Common myeloid progenitor, CD34-positive (primary cell): ENCODE measurements around the gene GPR137B.

Experiments
- CTCF ChIA-PET: fragments of 350-600 bp; sonication (Branson Sonifier 250); formaldehyde crosslinking; loops from one replicate; lab custom pipeline; 2021; ENCODE audit warnings: antibody characterized with exemption; lab: Charles Lee
- POLR2A ChIA-PET: fragments of 350-600 bp; sonication (Branson Sonifier 250); formaldehyde crosslinking; loops from one replicate; lab custom pipeline; 2021; ENCODE audit warnings: antibody characterized with exemption; lab: Charles Lee
- DNase-seq, 3 donors: peaks; one replicate each; pipeline versions ENCODE4 v3.0.0 to v3.0.0-alpha.2; 2013
- H3K27ac ChIP-seq, 2 experiments: 1 replicate in 1 of 2; 2 replicates in 1 of 2; pipeline ENCODE4 v1.7.0; 2013; ENCODE audit warnings: inconsistent platforms in 2 of 2, low read length in 2 of 2, mild to moderate bottlenecking in 2 of 2, low read depth in 1 of 2, moderate library complexity in 1 of 2; ENCODE audit not compliant: severe bottlenecking in 2 of 2, insufficient read depth in 1 of 2, poor library complexity in 1 of 2
- H3K27me3 ChIP-seq, 5 experiments: replicated peaks in 2 of 5; 1 replicate in 3 of 5; 2 replicates in 2 of 5; pipeline versions ENCODE4 v1.6.1 to v1.7.0; 2013; ENCODE audit warnings: low read length in 4 of 5, mild to moderate bottlenecking in 2 of 5, moderate library complexity in 2 of 5, inconsistent platforms in 1 of 5; ENCODE audit not compliant: insufficient read depth in 5 of 5, control insufficient read depth in 4 of 5
- H3K36me3 ChIP-seq, 4 experiments: 1 replicate in 2 of 4; 2 replicates in 2 of 4; pipeline versions ENCODE4 v1.6.1 to v1.7.0; 2013; ENCODE audit warnings: low read length in 3 of 4, control low read depth in 1 of 4, mild to moderate bottlenecking in 1 of 4; ENCODE audit not compliant: control insufficient read depth in 4 of 4, insufficient read depth in 4 of 4
- H3K4me1 ChIP-seq, 4 experiments: 1 replicate in 3 of 4; 2 replicates in 1 of 4; pipeline versions ENCODE4 v1.6.1 to v1.7.1; 2013; ENCODE audit warnings: low read length in 3 of 4, mild to moderate bottlenecking in 3 of 4, control low read depth in 1 of 4, inconsistent platforms in 1 of 4, moderate library complexity in 1 of 4; ENCODE audit not compliant: control insufficient read depth in 4 of 4, insufficient read depth in 4 of 4; ENCODE audit errors: control extremely low read depth in 1 of 4
- H3K4me3 ChIP-seq, 7 experiments: 1 replicate in 4 of 7; 2 replicates in 3 of 7; pipeline versions ENCODE4 v1.5.1 to v1.7.0; 2013; ENCODE audit warnings: mild to moderate bottlenecking in 7 of 7, low read length in 6 of 7, moderate library complexity in 6 of 7, inconsistent platforms in 2 of 7, low read depth in 2 of 7, control low read depth in 1 of 7; ENCODE audit not compliant: insufficient read depth in 4 of 7, control insufficient read depth in 1 of 7; ENCODE audit errors: extremely low read depth in 1 of 7
- H3K9me3 ChIP-seq, 5 experiments: 1 replicate in 4 of 5; 2 replicates in 1 of 5; pipeline versions ENCODE4 v1.6.1 to v1.7.1; 2013; ENCODE audit warnings: low read length in 4 of 5, mild to moderate bottlenecking in 2 of 5, inconsistent platforms in 1 of 5, low read depth in 1 of 5, moderate library complexity in 1 of 5; ENCODE audit not compliant: control insufficient read depth in 4 of 5, insufficient read depth in 2 of 5; ENCODE audit errors: control extremely low read depth in 1 of 5
- WGBS: methylation state at CpG from one replicate; pipeline ENCODE4 v1.1.5; 2013; ENCODE audit not compliant: insufficient coverage; 5-methylcytosine and 5-hydroxymethylcytosine counted together

Gene GPR137B

DNA sequence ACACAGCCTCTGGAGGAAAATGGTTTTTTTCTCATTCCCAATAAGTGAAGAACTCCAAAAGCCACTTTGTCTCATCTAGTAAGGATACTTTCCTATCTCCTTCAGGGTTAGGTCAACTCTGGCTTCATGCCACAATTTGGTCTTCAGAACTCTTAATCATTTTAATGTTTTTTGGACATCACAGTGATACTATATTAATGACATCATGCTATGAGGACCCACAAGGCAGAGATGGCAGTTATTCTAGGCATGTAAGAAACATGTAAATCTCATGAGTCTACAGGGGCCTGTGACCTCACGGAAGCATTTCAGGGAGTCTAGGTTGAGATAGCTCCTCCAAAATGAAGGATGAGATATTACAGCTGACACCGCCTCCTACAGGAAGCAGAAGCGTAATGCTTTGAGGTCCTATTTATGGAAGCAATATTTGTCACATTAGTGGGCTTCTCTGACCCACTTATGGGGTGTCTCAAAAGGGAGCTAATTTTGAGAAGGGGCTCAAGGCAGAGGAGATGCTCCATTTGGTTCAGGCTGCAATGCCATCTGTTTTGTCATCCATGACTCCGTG, 5.0 kb upstream of the GPR137B start:
- H3K9me3 ChIP-seq = peaks cover 0 to 4% (median 0%) of the 10 kb centered on the region in 5 experiments
- no peaks in the 10 kb centered on the region for H3K36me3 ChIP-seq
- H3K27ac ChIP-seq = no peak overlapping the region
- H3K4me1 ChIP-seq = peaks cover 0 to 8% (median 7%) of the 10 kb centered on the region in 4 experiments
- ChIA-PET CTCF (interaction anchor here (1.2 kb wide), 1 partner anchor 11 kb away, joined by 8 read pairs; no protein-coding TSS in a partner anchor), POLR2A (interaction anchor here (0.6 kb wide), 1 partner anchor 14 kb away, joined by 3 read pairs; no protein-coding TSS in a partner anchor)
- DNase-seq = peak in 2 of 3 donors; percentile 15 to 27
- 94% methylated on average over 4 of the region's 4 CpGs for WGBS
- H3K4me3 ChIP-seq = no peak overlapping the region
- H3K27me3 ChIP-seq = peaks cover 14 to 48% (median 25%) of the 10 kb centered on the region in 5 experiments

DNA sequence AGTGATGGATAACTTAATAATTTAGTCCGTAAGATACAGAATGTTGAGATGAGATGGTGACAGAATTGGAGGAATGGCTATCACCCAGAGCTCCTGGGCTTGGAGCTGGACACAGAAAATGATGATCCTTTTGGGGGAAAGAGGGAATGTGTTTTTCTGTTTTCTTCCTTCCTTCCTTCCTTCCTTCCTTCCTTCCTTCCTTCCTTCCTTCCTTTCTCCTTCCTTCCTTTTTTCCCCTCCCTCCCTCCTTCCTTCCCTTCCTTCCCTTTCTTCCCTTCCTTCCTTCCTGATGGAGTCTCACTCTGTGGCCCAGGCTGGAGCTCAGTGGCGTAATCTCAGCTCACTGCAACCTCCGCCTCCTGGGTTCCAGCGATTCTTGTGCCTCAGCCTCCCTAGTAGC, 2.8 kb upstream of the GPR137B start:
- CTCF ChIA-PET = interaction anchor here (0.8 kb wide), 1 partner anchor 310 kb away, joined by 3 read pairs; no protein-coding TSS in a partner anchor
- Histone ChIP-seq H3K27ac (no peak overlapping the region), H3K9me3 (peaks cover 0 to under 1% (median 0%) of the 10 kb centered on the region in 5 experiments), H3K27me3 (peaks cover 14 to 45% (median 21%) of the 10 kb centered on the region in 5 experiments), H3K4me1 (peaks cover 3 to 24% (median 22%) of the 10 kb centered on the region in 4 experiments), H3K36me3 (no peaks in the 10 kb centered on the region), H3K4me3 (no peak overlapping the region)
- POLR2A ChIA-PET = no interaction called here
- 98% methylated on average over 3 of the region's 4 CpGs for WGBS
- DNase-seq = no peak

DNA sequence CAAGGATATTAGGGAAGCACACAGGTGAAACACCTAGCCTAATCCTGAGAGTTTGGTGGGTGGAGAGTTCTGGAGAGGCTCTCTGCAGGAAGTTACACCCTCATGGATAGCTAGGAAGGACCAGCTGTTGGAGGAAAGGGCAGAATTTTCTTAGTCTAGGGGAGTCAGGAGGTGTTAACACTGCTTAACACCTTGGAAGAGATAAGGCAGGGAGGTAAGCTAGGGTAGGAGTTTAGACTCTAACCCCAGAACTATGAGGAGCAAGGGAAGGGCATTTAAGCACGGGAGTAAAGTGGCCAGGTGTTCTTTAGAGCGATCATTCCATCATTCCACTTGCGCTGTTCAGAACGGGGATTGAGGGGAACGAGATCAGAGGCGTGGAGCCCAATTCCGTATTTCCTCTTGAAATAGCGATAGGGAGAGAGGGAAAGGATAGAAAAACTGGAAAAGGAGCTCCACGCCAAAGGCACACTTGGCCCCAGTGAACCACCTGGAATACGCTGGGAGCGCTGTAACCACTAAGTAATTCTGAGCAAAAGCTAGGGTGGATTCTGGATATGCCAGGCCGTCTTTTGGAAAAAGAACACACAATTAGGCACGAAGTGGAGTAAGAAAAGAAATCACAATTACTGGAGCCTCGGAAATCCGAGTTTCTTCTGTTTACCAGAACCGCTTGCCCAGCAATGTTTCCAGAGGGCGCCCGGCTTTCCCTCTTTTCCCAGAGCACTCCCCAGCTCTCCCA, 1.5 kb upstream of the GPR137B start:
- H3K36me3 ChIP-seq = no peaks in the 10 kb centered on the region
- ChIA-PET CTCF (interaction anchor here (0.9 to 1.6 kb wide), 3 partner anchors 10 to 17 kb away, joined by 3 to 4 read pairs (median 3); no protein-coding TSS in a partner anchor), POLR2A (no interaction called here)
- H3K27me3 ChIP-seq = peaks cover 14 to 42% (median 18%) of the 10 kb centered on the region in 5 experiments
- 39% methylated on average over 17 of the region's 18 CpGs for WGBS
- no peak overlapping the region for H3K27ac ChIP-seq
- DNase-seq = no peak
- peak overlapping the region in 6 of 7 experiments; percentile 49 to 79 (median 69) for H3K4me3 ChIP-seq
- peaks cover 3 to 24% (median 22%) of the 10 kb centered on the region in 4 experiments for H3K4me1 ChIP-seq
- no peaks in the 10 kb centered on the region for H3K9me3 ChIP-seq

DNA sequence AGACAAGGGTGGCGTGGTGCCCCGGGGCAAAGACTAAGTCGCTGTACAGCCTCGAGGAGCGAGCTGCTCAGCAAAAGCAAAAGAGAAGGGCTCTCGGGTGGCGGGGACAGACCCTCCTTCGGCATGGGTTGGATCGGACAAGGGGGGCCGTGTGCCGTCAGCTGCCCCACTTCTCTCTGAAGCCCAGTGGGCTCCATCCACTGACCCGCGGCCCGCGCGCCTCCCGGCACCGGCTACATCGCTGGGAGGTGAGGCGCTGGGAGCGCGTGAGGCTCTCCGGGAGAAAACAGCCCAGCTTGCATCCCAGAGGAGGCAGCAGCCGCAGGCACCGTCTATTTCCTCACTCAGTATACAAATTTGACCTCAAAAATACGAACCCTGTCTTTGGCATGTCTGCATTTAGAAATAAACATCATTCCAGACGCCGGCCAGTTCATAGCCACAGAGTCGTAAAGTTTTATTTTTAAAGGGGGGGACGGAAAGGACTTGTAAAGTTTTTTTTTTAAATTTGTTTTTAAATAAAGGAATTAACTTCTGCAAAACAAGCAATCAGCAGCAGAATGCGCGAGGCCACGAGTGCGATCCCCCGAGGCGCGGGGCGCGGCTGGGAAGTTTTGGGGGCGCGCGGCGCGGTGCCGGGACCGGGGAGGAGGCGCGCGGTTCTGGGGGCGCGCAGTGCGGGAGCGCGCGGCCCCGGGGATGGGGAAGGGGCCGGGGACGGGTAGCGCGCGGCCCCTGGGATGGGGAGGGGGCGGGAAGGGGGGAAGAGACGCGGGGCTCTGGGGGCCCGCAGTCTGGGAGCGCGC, 689 bp upstream of the GPR137B start:
- ChIA-PET POLR2A (no interaction called here), CTCF (interaction anchor here (0.9 to 1.6 kb wide), 3 partner anchors 11 to 17 kb away, joined by 3 to 4 read pairs (median 3); no protein-coding TSS in a partner anchor)
- no peak overlapping the region for H3K27ac ChIP-seq
- no peaks in the 10 kb centered on the region for H3K9me3 ChIP-seq
- peak overlapping the region in 6 of 7 experiments; percentile 49 to 79 (median 69) for H3K4me3 ChIP-seq
- H3K36me3 ChIP-seq = peaks cover 0 to 3% (median 0%) of the 10 kb centered on the region in 4 experiments
- peak; percentile 24 to 69 (median 52) for DNase-seq
- WGBS = 0% methylated on average over 36 of the region's 67 CpGs
- H3K27me3 ChIP-seq = peaks cover 14 to 40% (median 18%) of the 10 kb centered on the region in 5 experiments
- peaks cover 3 to 24% (median 22%) of the 10 kb centered on the region in 4 experiments for H3K4me1 ChIP-seq

DNA sequence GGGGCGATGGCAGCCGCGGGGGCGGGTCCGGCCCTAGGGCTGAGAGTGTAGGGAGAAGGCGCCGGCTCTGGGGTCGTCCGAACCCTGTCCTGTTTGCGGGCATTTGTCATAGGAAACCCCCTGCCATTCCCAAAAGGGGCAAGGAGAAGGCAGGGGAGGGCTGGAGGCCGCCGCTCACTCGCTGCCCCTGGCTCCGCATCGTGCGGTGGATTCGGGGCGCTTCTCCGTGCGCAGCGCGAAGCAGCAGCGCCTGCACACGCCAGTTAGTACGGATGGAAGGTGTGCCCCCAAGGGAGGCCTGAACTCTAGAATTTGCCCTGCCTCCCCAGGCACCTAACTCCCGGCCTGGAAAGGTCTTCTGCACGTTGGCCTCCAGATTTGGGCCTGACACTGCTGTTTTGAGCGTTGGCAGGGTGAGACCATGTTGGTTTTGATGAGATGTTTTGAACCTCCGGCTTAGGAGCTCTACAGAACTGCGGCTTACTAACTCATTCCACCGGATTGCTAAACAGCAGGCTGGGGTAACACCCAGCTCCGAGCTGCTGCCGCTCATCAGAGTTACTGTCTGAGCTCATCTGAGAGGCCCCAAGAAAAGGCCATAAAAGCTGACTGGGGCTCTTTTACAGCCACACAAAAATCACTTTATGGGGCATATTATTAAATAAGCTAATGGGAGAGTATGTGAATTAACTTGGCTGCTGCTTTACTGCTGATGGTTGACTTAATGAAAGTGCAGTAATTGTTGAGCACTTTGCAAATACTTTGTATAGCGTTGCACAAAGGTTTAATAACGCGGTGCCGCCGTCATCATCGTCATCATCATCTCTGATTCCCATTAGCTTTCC, 987 bp downstream of the GPR137B start:
- Histone ChIP-seq H3K27ac (no peak overlapping the region), H3K9me3 (no peaks in the 10 kb centered on the region), H3K4me3 (peak overlapping the region; percentile 58 to 89 (median 76)), H3K4me1 (peaks cover 3 to 26% (median 23%) of the 10 kb centered on the region in 4 experiments), H3K27me3 (peaks cover 11 to 33% (median 18%) of the 10 kb centered on the region in 5 experiments), H3K36me3 (peaks cover 0 to 3% (median 0%) of the 10 kb centered on the region in 4 experiments)
- ChIA-PET CTCF (interaction anchor here (0.9 to 1.1 kb wide), 2 partner anchors 9 to 378 kb away, joined by 3 read pairs; no protein-coding TSS in a partner anchor), POLR2A (no interaction called here)
- peak in 2 of 3 donors; percentile 36 to 50 for DNase-seq
- 22% methylated on average over 29 of the region's 39 CpGs for WGBS

DNA sequence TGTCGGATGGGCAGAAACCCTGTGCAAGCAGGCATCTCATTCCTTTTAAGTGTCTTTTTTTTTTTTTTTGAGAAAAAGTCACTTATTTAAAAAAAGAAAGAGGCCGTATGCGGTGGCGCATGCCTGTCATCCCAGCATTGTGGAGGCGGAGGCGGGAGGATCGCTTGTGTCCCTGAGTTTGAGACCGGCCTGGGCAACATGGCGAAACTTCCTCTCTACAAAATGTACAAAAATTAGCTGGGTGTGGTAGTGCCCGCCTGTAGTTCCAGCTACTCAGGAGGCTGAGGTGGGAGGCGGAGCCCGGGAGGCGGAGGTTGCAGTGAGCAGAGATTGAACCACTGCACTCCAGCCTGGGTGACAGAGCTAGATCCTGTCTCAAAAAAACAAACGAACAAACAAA, 1.7 kb downstream of the GPR137B start:
- Histone ChIP-seq H3K4me1 (peaks cover 3 to 26% (median 23%) of the 10 kb centered on the region in 4 experiments), H3K27me3 (peaks cover 11 to 26% (median 18%) of the 10 kb centered on the region in 5 experiments), H3K9me3 (no peaks in the 10 kb centered on the region), H3K36me3 (peaks cover 0 to 3% (median 0%) of the 10 kb centered on the region in 4 experiments), H3K27ac (no peak overlapping the region), H3K4me3 (peak overlapping the region in 2 of 7 experiments; percentile 78 to 89)
- CTCF ChIA-PET = interaction anchor here (0.9 to 1.1 kb wide), 2 partner anchors 9 to 378 kb away, joined by 3 read pairs; no protein-coding TSS in a partner anchor
- DNase-seq = no peak
- 100% methylated on average over 11 of the region's 14 CpGs for WGBS
- POLR2A ChIA-PET = no interaction called here
